Mesendoderm (in vitro differentiated cells): Measurements from ENCODE around the gene GMFB.
"Not testable (repeated sequence)": the region's sequence is repeated elsewhere in the genome, so short reads cannot be mapped to it uniquely, and the experiment has no call there.

ENCODE experiments used
- DNase-seq: peaks from one replicate; pipeline ENCODE4 v3.0.0; 2013
- H2AK5ac ChIP-seq: 2 replicates; pipeline ENCODE4 v1.6.1; 2013; ENCODE audit warnings: low read length, inconsistent platforms
- H2BK120ac ChIP-seq: 2 replicates; pipeline ENCODE4 v1.6.1; 2013; ENCODE audit warnings: low read depth, mild to moderate bottlenecking, low read length, moderate library complexity, mixed read lengths
- H2BK15ac ChIP-seq: replicated peaks from 2 replicates; pipeline ENCODE4 v1.6.1; 2013; ENCODE audit warnings: low read depth, mild to moderate bottlenecking, moderate library complexity
- H2BK5ac ChIP-seq: 2 replicates; pipeline ENCODE4 v1.6.1; 2013; ENCODE audit warnings: low read length, inconsistent platforms
- H3K18ac ChIP-seq: 2 replicates; pipeline ENCODE4 v1.6.1; 2013; ENCODE audit warnings: mild to moderate bottlenecking, low read length, mixed read lengths
- H3K23ac ChIP-seq: one replicate; pipeline ENCODE4 v1.6.1; 2013; ENCODE audit warnings: low read length
- H3K27ac ChIP-seq: 2 replicates; pipeline ENCODE4 v1.5.1; 2013; ENCODE audit warnings: low read depth, mild to moderate bottlenecking, inconsistent platforms, low read length, moderate library complexity
- H3K27me3 ChIP-seq: 2 replicates; pipeline ENCODE4 v1.6.1; 2013; ENCODE audit warnings: low read length, control low read depth, mild to moderate bottlenecking, inconsistent platforms; ENCODE audit not compliant: insufficient read depth, poor library complexity
- H3K36me3 ChIP-seq: 2 replicates; pipeline ENCODE4 v1.6.1; 2013; ENCODE audit warnings: low read length, inconsistent platforms; ENCODE audit not compliant: control insufficient read depth, insufficient read depth
- H3K4ac ChIP-seq: one replicate; pipeline ENCODE4 v1.6.1; 2013; ENCODE audit warnings: low read depth, mild to moderate bottlenecking, low read length, moderate library complexity
- H3K4me1 ChIP-seq: 2 replicates; pipeline ENCODE4 v1.6.1; 2013; ENCODE audit warnings: low read depth, low read length, inconsistent platforms; ENCODE audit not compliant: control insufficient read depth
- H3K4me2 ChIP-seq: 2 replicates; pipeline ENCODE4 v1.6.1; 2013; ENCODE audit warnings: low read length
- H3K4me3 ChIP-seq: 2 replicates; pipeline ENCODE4 v1.5.1; 2013; ENCODE audit warnings: mild to moderate bottlenecking, low read length
- H3K56ac ChIP-seq: one replicate; pipeline ENCODE4 v1.6.1; 2013; ENCODE audit warnings: low read length
- H3K79me1 ChIP-seq: 2 replicates; pipeline ENCODE4 v1.6.1; 2013; ENCODE audit warnings: low read length, inconsistent platforms
- H3K79me2 ChIP-seq: 2 replicates; pipeline ENCODE4 v1.6.1; 2013; ENCODE audit warnings: mild to moderate bottlenecking, low read length; ENCODE audit not compliant: control insufficient read depth, insufficient read depth
- H3K9ac ChIP-seq: 2 replicates; pipeline ENCODE4 v1.6.1; 2013; ENCODE audit warnings: low read length, inconsistent platforms
- H4K5ac ChIP-seq: one replicate; pipeline ENCODE4 v1.6.1; 2013; ENCODE audit warnings: low read length
- H4K8ac ChIP-seq: one replicate; pipeline ENCODE4 v1.6.1; 2013; ENCODE audit warnings: low read depth, mild to moderate bottlenecking, control low read depth, low read length, moderate library complexity
- WGBS: extraction: QIAGEN DNeasy Blood & Tissue Kit; methylation state at CpG from one replicate; pipeline ENCODE4 v1.1.7; 2013; ENCODE audit warnings: low lambda C conversion rate, missing lambda C conversion rate; ENCODE audit not compliant: insufficient coverage; ENCODE audit errors: extremely low coverage; 5-methylcytosine and 5-hydroxymethylcytosine counted together

The GMFB gene

DNA sequence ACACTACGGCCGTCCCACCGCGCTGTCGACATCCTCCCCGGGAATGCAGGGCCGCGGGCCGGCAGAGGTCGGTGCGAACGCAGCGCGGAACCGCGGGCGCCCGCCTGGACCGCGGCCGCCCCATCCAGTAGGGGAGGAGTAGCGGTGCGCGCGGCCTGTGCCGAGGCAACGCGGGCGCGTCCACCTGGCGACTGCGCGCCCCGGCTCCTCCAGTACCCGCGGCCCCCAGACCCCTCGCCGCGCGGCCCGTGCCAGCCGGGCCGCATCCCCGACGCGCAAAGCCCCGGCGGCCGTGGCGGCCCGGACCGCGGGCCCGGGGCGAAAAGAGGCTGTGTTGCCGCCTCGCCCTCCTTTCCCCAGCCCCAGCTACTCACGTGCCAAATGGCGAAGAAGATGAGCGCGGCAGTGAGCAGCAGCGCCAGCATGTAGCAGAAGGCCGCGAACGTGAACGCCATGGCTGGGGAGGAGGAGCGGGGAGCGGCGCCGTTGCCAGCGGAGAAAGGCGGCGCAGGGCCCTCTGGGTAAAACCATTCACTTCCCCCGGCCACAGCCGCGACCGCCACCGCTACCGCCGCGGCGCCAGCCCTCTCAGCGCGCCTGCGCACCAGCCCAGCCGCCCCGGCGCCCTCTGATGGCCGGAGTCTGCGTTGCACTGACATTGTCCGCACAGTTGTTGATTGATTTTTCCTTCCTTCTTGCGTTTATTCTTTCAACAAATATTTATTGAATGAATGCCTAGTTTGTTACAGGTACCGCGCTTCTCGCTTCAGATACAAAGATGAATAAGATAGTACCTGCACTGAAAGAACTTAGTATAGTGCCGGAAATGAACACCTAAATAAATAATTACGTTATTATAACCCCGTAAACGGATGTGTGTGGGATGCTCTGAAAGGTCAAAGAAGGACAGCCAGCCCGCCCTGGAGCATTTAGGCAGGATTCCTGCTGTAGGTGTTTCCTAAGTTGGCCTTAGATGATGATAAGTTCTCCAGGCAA is 47.6 kb downstream of the GMFB start, which contains the start of gene CNIH1:
Gene CNIH1 (minus strand): TSS at position 502 of the 996 bp plus-strand sequence. CDS start 47 bp downstream, at position 455.
- DNase-seq: peak; percentile 95
- no CpG with 5 or more reads among the region's 100 CpGs for WGBS
- H3K27me3 ChIP-seq: no peaks in the 10 kb centered on the region
- H2BK5ac ChIP-seq: peak within 1 kb of the TSS; percentile 69
- H2BK15ac ChIP-seq: no peak within 1 kb of the TSS
- H3K79me1 ChIP-seq: peaks cover 1% of the 10 kb centered on the region
- peak within 1 kb of the TSS; percentile 94 for H3K9ac ChIP-seq
- H2AK5ac ChIP-seq: no peak within 1 kb of the TSS
- peak within 1 kb of the TSS; percentile 77 for H3K4me2 ChIP-seq
- peaks cover 5% of the 10 kb centered on the region for H3K4me1 ChIP-seq
- peak within 1 kb of the TSS; percentile 99 for H3K56ac ChIP-seq
- H3K4me3 ChIP-seq: peak within 1 kb of the TSS; percentile 69
- peak within 1 kb of the TSS; percentile 100 for H3K27ac ChIP-seq
- H3K23ac ChIP-seq: no peak within 1 kb of the TSS
- H3K79me2 ChIP-seq: peaks cover 33% of the 10 kb centered on the region
- H2BK120ac ChIP-seq: no peak within 1 kb of the TSS
- H4K8ac ChIP-seq: peak within 1 kb of the TSS; percentile 88
- H3K18ac ChIP-seq: peak within 1 kb of the TSS; percentile 95
- peak within 1 kb of the TSS; percentile 77 for H3K4ac ChIP-seq
- no peak within 1 kb of the TSS for H4K5ac ChIP-seq
- H3K36me3 ChIP-seq: no peaks in the 10 kb centered on the region

DNA sequence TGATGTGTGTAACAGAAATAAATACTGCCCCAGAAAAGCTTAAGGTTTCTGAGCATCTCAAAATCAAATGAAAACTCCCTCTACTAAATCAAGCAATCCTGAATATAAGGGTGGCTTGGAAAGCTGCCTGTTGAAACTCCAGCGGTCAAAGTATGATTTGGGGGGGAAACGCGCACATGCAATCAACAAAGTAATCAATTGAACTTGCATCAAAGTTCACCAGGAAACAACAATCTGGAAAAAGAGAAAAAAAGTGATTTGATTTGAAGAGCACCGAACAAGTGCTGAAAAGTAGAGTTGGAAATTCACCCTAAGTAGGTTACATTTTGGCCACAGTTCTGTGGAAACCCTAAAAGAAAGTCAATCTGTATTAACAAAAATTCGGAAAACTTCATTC is 48.3 kb downstream of the GMFB start:
- Histone ChIP-seq H3K4ac (no peak overlapping the region), H3K79me1 (peaks cover 1% of the 10 kb centered on the region), H3K23ac (no peak overlapping the region), H3K56ac (peak overlapping the region; percentile 99), H3K79me2 (peaks cover 38% of the 10 kb centered on the region), H3K27me3 (no peaks in the 10 kb centered on the region), H3K27ac (peak overlapping the region; percentile 100), H3K18ac (peak overlapping the region; percentile 95), H2BK15ac (no peak overlapping the region), H3K4me3 (peak overlapping the region; percentile 69), H2AK5ac (no peak overlapping the region), H3K4me1 (peaks cover 5% of the 10 kb centered on the region), H2BK5ac (no peak overlapping the region), H4K5ac (no peak overlapping the region), H3K4me2 (peak overlapping the region; percentile 77), H4K8ac (no peak overlapping the region), H3K9ac (peak overlapping the region; percentile 94), H2BK120ac (no peak overlapping the region), H3K36me3 (no peaks in the 10 kb centered on the region)
- no peak for DNase-seq
- WGBS: no CpG with 5 or more reads among the region's 5 CpGs

DNA sequence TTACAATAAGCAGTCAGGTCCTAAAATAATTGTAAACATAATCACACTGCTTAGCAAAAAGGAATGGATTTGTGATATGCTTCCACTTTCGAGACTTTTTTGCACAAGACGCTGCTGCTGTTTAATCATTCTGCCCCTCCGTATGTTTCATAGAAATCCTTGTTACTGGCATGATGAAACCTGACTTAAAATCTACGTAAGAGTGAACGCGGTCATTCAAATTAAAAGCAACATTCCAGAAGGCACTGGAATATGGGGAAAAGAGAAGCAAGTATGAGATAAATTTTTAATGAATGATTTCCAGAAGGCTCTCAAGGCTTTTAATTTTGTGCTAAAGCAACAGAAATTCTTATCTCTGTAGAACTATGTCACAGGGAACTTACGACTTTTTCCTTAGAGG is 48.7 kb downstream of the GMFB start:
- Histone ChIP-seq H3K27ac (no peak overlapping the region), H3K4ac (no peak overlapping the region)
- peak; percentile 19 for DNase-seq

DNA sequence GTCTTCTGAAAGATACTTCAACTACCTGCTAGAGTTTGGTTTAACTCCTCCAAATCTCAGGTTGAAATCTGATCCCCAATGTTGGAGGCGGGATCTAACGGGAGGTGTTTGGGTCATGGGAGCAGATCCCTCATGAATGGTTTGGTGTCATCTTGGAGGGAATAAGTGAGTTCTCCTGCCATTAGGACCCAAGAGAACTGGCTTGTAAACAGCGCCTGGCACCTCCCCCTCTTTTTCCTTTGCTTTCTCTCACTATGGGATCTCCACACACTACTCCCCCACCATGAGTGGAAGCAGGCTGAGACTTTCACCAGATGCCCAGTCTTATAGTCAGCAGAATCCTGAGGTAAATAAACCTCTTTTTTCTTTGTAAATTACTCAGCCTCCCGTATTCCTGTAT is 50.1 kb downstream of the GMFB start:
- H3K4me3 ChIP-seq: no peak overlapping the region
- H4K8ac ChIP-seq: no peak overlapping the region
- no peak overlapping the region for H4K5ac ChIP-seq
- H3K23ac ChIP-seq: no peak overlapping the region
- no peak overlapping the region for H3K18ac ChIP-seq
- H3K9ac ChIP-seq: no peak overlapping the region
- H3K36me3 ChIP-seq: no peaks in the 10 kb centered on the region
- H2BK15ac ChIP-seq: no peak overlapping the region
- H3K4ac ChIP-seq: no peak overlapping the region
- peak; percentile 64 for DNase-seq
- H2BK5ac ChIP-seq: no peak overlapping the region
- no CpG with 5 or more reads among the region's 4 CpGs for WGBS
- H3K27me3 ChIP-seq: no peaks in the 10 kb centered on the region
- no peak overlapping the region for H3K56ac ChIP-seq
- no peak overlapping the region for H2BK120ac ChIP-seq
- H2AK5ac ChIP-seq: no peak overlapping the region
- peaks cover 7% of the 10 kb centered on the region for H3K4me1 ChIP-seq
- peaks cover 50% of the 10 kb centered on the region for H3K79me2 ChIP-seq
- no peak overlapping the region for H3K27ac ChIP-seq
- H3K79me1 ChIP-seq: peaks cover 3% of the 10 kb centered on the region
- H3K4me2 ChIP-seq: no peak overlapping the region

More for the DNA sequence above, 48.7 kb downstream of the GMFB start:
- Histone ChIP-seq H4K8ac (no peak overlapping the region), H3K56ac (peak overlapping the region; percentile 99), H3K79me1 (peaks cover 1% of the 10 kb centered on the region), H2BK120ac (no peak overlapping the region), H3K18ac (no peak overlapping the region), H2BK5ac (no peak overlapping the region), H3K27me3 (no peaks in the 10 kb centered on the region), H3K23ac (no peak overlapping the region), H3K4me1 (peaks cover 5% of the 10 kb centered on the region), H3K4me2 (peak overlapping the region; percentile 77), H3K4me3 (peak overlapping the region; percentile 69), H3K79me2 (peaks cover 42% of the 10 kb centered on the region), H2AK5ac (no peak overlapping the region), H3K36me3 (no peaks in the 10 kb centered on the region), H4K5ac (no peak overlapping the region), H3K9ac (peak overlapping the region; percentile 94), H2BK15ac (no peak overlapping the region)
- no CpG with 5 or more reads among the region's 7 CpGs for WGBS

DNA sequence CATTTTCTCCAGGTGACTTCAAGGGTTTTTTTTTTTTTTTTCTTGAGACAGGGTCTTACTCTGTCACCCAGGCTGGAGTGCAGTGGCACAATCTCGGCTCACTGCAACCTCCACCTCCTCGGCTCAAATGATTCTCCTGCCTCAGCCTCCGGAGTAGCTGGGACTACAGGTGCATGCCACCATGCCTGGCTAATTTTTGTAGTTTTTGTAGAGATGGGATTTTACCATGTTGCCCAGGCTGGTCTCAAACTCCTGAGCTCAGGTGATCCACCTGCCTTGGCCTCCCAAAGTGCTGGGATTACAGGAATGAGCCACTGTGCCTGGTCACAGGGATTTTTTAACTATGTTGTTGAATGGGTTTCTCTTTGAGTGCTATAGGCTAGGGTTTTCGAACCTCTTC is 50.8 kb downstream of the GMFB start:
- whole genome bisulfite sequencing: no CpG with 5 or more reads among the region's 4 CpGs
- H3K56ac ChIP-seq: not testable (repeated sequence)

More for the DNA sequence above, 50.8 kb downstream of the GMFB start:
- not testable (repeated sequence) for H3K27ac ChIP-seq, H3K23ac ChIP-seq, H3K4ac ChIP-seq, H3K79me1 ChIP-seq, H3K4me3 ChIP-seq, H3K36me3 ChIP-seq, H4K8ac ChIP-seq, H2BK120ac ChIP-seq, H2BK5ac ChIP-seq, H3K4me1 ChIP-seq, H3K18ac ChIP-seq, H4K5ac ChIP-seq, H3K27me3 ChIP-seq, DNase-seq, H3K4me2 ChIP-seq, H2AK5ac ChIP-seq, H2BK15ac ChIP-seq, H3K9ac ChIP-seq
- H3K79me2 ChIP-seq: peaks cover 54% of the 10 kb centered on the region
